Measurements from ENCODE around the gene CCDC194. TPM values are rescaled to one million over a fixed set of nuclear protein-coding genes. Genes with fewer than 3 reads are reported as not detected.

Gene CCDC194
- total and polyA plus RNA-seq, 2 of the 8 experiments (the other 6 are each of a cell fraction or from before 2014, with no cell fraction given), result 0.33 TPM; not detected in 1

DNA sequence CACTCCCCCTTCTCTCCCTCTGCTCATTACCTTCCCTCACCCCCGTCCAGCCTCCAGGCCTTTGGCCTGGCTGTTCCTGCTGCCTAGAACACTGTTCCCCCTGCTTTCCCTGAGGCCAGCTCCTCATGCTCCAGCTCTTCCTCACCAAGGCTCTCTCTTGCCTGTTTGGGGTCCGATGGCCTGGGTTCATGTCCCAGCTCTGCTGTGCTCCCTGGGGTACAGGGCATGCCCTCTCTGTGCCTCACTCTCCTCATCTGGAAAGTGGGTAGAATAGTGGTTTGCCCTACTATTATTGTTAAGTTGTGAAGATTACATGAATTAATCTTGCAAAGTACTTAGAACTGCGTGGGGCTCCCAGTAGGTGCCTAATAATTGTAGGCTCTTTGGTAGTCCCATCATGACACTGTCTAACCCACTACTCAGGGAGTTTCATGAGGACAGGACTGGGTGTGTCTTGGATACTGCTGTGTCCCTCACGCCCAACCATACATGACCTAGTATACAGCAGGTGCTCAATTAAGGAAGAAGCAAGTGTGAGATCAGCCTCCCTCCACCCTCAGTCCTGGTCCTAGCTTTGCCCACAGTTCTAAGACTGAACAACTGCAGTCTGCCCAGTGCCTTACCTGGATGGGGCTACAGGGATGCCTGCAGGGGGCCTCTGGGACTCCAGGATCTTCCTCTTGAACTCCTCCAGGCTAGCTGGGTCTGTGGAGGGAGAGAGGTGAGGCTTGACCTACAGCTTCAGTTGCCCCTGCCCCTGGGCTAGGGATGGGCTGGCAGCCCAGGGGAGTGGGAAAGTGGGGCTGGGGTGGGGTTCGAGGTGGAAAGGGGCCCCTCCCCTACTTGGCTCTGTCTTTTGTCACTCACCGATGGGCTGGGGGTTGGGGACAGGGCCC, 33.8 kb downstream of the CCDC194 start:
- Histone ChIP-seq H3K23me2 (ENCODE audit: low read depth, low read length) (peaks cover 2% of the 10 kb centered on the region; the same call in 1 of the 2 replicates), H3K4ac (replicated peaks; ENCODE audit: insufficient read length, low read depth, low read length) (peak overlapping the region; percentile 38), H2BK12ac (ENCODE audit: low read depth, low read length) (no peak overlapping the region), H3K9me3 (ENCODE audit: insufficient read depth in 2 of 2, low read depth in 1 of 2, low read length in 1 of 2) (no peaks in the 10 kb centered on the region), H3K36me3 (ENCODE audit: control insufficient read depth in 2 of 4, insufficient read depth in 4 of 4, low read length in 3 of 4) (no peaks in the 10 kb centered on the region), H3K18ac (ENCODE audit: extremely low read depth, low read length) (no peak overlapping the region), H3K4me1 (replicated peaks in 1 of 4; ENCODE audit: control insufficient read depth in 3 of 4, insufficient read depth in 4 of 4, low read length in 3 of 4) (no peaks in the 10 kb centered on the region), H2BK120ac (replicated peaks; ENCODE audit: low read depth, low read length) (no peak overlapping the region), H4K91ac (replicated peaks; ENCODE audit: insufficient read length, low read length) (peak overlapping the region; percentile 74), H3K4me3 (ENCODE audit: extremely low read depth in 1 of 4, insufficient read depth in 2 of 4, low read depth in 3 of 4, low read length in 4 of 4) (no peak overlapping the region), H2AK5ac (ENCODE audit: low read depth, low read length) (no peak overlapping the region), H3K14ac (ENCODE audit: insufficient read length) (no peak overlapping the region), H3K27me3 (replicated peaks in 1 of 4; ENCODE audit: control insufficient read depth in 3 of 4, extremely low read depth in 1 of 4, insufficient read depth in 3 of 4, low read length in 3 of 4) (no peaks in the 10 kb centered on the region), H3K23ac (ENCODE audit: insufficient read length) (no peak overlapping the region), H3K79me2 (ENCODE audit: control insufficient read depth in 1 of 2, insufficient read depth in 2 of 2, low read length in 2 of 2) (no peaks in the 10 kb centered on the region), H3K79me1 (ENCODE audit: low read depth, low read length) (no peaks in the 10 kb centered on the region), H2BK20ac (ENCODE audit: low read length) (no peak overlapping the region), H3K9ac (replicated peaks in 1 of 4; ENCODE audit: extremely low read depth in 1 of 4, low read depth in 3 of 4, low read length in 3 of 4) (no peak overlapping the region), H4K5ac (ENCODE audit: insufficient read length, low read depth, low read length) (no peak overlapping the region), H3K4me2 (ENCODE audit: insufficient read depth in 1 of 2, low read depth in 2 of 2, low read length in 2 of 2) (no peak overlapping the region), H3K27ac (ENCODE audit: low read depth, low read length) (no peak overlapping the region), H2AFZ (ENCODE audit: low read length) (no peak overlapping the region), H3K56ac (replicated peaks; ENCODE audit: insufficient read length, low read depth, low read length) (no peak overlapping the region), H4K8ac (ENCODE audit: extremely low read depth, insufficient read depth, low read length) (no peak overlapping the region), H4K20me1 (replicated peaks in 1 of 2; ENCODE audit: control insufficient read depth in 1 of 2, insufficient read depth in 2 of 2, low read length in 2 of 2) (no peaks in the 10 kb centered on the region), H2BK15ac (ENCODE audit: low read length) (peak overlapping the region; percentile 95; the same call in 1 of the 2 replicates), H2BK5ac (ENCODE audit: low read depth, low read length) (no peak overlapping the region)
- CTCF ChIA-PET (ENCODE audit: partially characterized antibody), result interaction anchor here (0.7 to 5.9 kb wide), 5 partner anchors 11 to 30 kb away, joined by 3 to 30 read pairs (median 4); no protein-coding TSS in a partner anchor
- WGBS, 2 experiments (ENCODE audit: extremely low coverage in 1 of 2, insufficient coverage in 1 of 2, insufficient read length in 1 of 2, insufficient replicate concordance in 2 of 2, low coverage in 1 of 2, low lambda C conversion rate in 2 of 2, missing lambda C conversion rate in 1 of 2), result 85% methylated on average over 5 of the region's 6 CpGs; no CpG with 5 or more reads in 1 of the 2 experiments
- no peak for DNase-seq (ENCODE audit: low read depth in 1 of 2, low spot score in 2 of 2)
- TF ChIP-seq KDM1A (IDR thresholded peaks at IDR 0.05; ENCODE audit: borderline replicate concordance, low read length) (peak; percentile 40; the same call in 1 of the 2 replicates), CTBP2 (IDR thresholded peaks at IDR 0.05; ENCODE audit: borderline replicate concordance, insufficient read depth, insufficient read length, low read length) (no peak)
- FAIRE-seq, result no peak
- POLR2A ChIA-PET (ENCODE audit: partially characterized antibody), result no interaction called here
